ENCODE results near the gene GRM4.
A peak's percentile ranks its signal among the peaks of the same experiment; 100 is the strongest.

GRM4 gene

DNA sequence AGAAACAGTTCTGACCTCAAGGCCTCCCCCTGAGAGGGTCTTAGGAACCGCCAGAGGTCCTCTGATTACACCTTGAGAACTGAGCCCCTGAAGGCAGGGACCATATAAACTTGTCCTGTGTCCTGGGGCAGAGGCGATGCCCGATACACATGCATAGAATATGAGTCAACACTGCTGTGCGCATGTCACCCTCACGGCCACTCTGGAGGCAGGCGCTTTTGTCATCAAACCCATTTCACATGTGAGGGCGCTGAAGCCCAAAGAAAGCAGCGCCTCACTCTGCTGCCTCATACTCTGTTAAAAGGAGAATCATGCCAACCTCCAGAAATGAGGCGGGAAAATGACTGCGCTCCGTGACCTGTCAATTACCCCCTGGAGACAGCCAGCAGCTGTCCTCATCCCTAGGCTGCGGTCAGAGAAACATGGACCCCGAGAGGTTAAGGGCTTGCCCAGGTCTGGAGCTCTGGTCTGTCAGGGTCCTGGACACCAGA, 158.3 kb downstream of the GRM4 start:
- TF ChIP-seq, protein P1, sequence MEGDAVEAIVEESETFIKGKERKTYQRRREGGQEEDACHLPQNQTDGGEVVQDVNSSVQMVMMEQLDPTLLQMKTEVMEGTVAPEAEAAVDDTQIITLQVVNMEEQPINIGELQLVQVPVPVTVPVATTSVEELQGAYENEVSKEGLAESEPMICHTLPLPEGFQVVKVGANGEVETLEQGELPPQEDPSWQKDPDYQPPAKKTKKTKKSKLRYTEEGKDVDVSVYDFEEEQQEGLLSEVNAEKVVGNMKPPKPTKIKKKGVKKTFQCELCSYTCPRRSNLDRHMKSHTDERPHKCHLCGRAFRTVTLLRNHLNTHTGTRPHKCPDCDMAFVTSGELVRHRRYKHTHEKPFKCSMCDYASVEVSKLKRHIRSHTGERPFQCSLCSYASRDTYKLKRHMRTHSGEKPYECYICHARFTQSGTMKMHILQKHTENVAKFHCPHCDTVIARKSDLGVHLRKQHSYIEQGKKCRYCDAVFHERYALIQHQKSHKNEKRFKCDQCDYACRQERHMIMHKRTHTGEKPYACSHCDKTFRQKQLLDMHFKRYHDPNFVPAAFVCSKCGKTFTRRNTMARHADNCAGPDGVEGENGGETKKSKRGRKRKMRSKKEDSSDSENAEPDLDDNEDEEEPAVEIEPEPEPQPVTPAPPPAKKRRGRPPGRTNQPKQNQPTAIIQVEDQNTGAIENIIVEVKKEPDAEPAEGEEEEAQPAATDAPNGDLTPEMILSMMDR (IDR thresholded peaks at IDR 0.05; ENCODE audit: low read depth, low read length) = no peak
- TF ChIP-seq, protein P2, sequence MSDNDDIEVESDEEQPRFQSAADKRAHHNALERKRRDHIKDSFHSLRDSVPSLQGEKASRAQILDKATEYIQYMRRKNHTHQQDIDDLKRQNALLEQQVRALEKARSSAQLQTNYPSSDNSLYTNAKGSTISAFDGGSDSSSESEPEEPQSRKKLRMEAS (IDR thresholded peaks at IDR 0.05; ENCODE audit: low read depth, low read length) = no peak
- TF ChIP-seq MYC (IDR thresholded peaks at IDR 0.05; ENCODE audit: low read depth, low read length) (no peak), POLR2A (IDR thresholded peaks at IDR 0.05; ENCODE audit: extremely low read depth, insufficient read length) (no peak)
- no peak overlapping the region for H3K4me3 ChIP-seq (ENCODE audit: low read depth, low read length)
- DNase-seq (ENCODE audit: low read depth) = no peak

DNA sequence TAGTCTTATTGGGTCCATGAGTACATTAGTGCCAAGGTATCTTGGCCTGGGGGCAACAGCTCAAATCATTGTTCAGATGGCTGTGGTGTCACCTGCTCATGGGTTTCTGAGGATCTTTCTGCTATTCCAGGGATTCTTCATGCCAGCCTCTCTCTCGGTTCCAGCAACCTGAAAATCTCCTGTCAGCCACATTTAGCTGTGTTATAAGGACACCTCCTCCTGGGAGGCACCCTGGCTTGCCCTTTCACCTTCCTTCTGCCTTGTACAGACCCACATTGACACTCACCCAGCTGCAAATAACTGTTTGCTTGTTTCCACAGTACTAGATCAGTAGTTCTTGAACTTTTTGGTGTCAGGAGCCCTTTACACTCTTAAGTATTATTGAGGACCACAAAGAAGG, 159.9 kb downstream of the GRM4 start:
- no peak overlapping the region for H3K4me3 ChIP-seq (ENCODE audit: low read depth, low read length)
- no peak for DNase-seq (ENCODE audit: low read depth)
- no peak for TF ChIP-seq MYC (IDR thresholded peaks at IDR 0.05; ENCODE audit: low read depth, low read length)
- TF ChIP-seq, protein P1 (IDR thresholded peaks at IDR 0.05; ENCODE audit: low read depth, low read length) = no peak
- TF ChIP-seq, protein P2 (IDR thresholded peaks at IDR 0.05; ENCODE audit: low read depth, low read length) = no peak
- TF ChIP-seq POLR2A (IDR thresholded peaks at IDR 0.05; ENCODE audit: extremely low read depth, insufficient read length) = no peak

DNA sequence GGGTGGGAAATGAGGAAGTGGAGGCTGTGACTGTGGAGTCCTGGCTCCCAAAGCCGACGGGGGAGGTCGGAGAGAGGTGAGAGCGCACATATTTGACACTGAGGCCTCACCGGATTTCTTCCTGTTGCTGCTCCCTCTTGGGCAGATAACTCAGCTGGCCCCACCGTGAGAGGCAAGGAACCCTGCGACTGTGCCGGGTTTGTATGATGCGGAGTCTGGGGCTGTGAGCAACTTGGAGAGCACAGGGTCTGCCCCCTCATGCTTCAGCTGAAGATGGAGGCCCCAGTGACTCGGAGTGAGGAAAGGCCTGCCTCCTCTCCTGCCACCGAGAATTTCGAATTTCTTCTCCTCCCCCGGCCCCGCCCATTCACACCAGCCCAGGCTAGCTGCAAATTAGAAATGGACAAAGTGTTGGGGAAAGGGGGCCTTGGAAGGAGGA, 160.6 kb downstream of the GRM4 start:
- no peak for DNase-seq (ENCODE audit: low read depth)
- H3K4me3 ChIP-seq (ENCODE audit: low read depth, low read length) = no peak overlapping the region
- TF ChIP-seq, protein P1 (IDR thresholded peaks at IDR 0.05; ENCODE audit: low read depth, low read length) = no peak
- no peak for TF ChIP-seq POLR2A (IDR thresholded peaks at IDR 0.05; ENCODE audit: extremely low read depth, insufficient read length)
- TF ChIP-seq, protein P2 (IDR thresholded peaks at IDR 0.05; ENCODE audit: low read depth, low read length) = no peak
- no peak for TF ChIP-seq MYC (IDR thresholded peaks at IDR 0.05; ENCODE audit: low read depth, low read length)

DNA sequence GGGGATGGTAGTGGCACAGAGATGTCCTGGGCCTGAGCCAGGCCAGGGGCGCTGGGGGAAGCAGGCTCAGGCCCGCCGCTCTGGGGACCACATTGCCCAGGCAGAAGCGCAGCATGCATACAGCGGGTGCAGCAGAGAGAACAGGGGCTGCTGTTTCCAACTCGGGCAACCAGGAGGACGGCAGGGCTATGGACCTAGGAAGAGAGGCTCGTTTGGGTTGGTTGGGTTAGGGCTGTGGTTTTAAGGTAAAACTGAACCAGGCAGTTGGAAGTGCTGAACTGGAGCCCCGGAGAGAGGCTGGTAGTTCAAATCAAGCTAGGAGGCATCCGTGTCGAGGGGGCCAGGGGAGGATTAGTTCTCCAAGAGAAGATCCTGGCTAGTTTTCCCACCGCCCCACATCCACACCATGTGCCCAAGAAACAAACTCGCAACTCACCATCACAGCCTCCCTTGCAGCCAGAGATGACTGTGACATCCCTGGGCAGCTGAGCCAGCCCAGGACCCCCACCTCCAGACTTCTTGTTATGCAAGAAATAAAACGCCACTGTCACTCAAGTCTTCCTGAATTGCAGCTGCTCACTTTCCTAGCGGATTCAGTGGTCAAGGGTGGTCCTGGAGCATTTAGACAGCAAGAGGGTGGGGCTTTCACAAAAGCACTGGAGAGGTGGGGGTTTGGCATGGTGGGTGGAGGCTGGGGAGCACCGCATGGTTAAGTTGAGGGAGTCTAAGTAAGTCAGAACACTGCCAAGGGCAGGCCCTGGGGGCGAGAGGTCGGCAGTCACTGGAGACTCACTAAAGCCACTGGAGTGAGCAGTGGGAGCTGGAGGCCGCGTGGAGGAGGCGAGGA, 161.2 kb downstream of the GRM4 start:
- TF ChIP-seq, protein P2 (IDR thresholded peaks at IDR 0.05; ENCODE audit: low read depth, low read length) = no peak
- TF ChIP-seq MYC (IDR thresholded peaks at IDR 0.05; ENCODE audit: low read depth, low read length) = no peak
- no peak for TF ChIP-seq POLR2A (IDR thresholded peaks at IDR 0.05; ENCODE audit: extremely low read depth, insufficient read length)
- TF ChIP-seq, protein P1 (IDR thresholded peaks at IDR 0.05; ENCODE audit: low read depth, low read length) = no peak
- H3K4me3 ChIP-seq (ENCODE audit: low read depth, low read length) = no peak overlapping the region
- DNase-seq (ENCODE audit: low read depth) = peak; percentile 31

DNA sequence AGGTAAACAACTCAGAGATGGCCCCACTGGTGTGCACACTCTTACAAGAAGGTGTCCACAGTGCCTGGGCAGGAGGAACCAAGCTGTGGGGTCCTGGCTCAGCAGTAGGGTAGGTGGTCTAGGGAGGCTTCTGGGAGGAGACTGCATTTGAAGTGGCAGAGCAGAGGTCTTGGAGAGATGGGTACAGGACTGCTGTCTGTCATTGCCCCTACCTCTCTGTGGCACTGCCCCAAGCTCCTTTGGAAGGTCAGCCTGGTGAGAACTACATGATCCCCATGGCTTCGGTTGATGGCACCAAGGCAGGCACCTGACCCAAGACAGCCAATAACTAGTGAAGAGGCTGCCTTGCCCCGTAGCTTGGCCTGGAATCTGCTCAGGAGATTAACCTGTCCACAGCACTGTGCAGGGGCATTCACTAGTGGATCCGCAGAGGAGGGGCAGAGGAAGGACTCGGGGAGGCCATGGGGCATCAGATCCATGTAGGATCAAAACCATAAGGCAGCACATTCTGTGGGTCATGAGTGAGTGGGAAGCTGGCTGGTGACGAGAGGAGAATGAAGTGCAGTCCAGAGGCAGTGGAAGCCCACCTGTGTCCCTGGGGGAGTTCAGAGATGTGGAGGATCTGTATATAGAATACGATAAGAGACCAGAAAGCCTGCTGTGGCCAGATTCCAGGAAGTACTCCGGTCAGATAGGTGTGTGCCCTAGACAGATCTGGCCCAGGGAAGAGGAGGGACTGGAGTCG, 162.0 kb downstream of the GRM4 start:
- TF ChIP-seq POLR2A (IDR thresholded peaks at IDR 0.05; ENCODE audit: extremely low read depth, insufficient read length) (no peak), MYC (IDR thresholded peaks at IDR 0.05; ENCODE audit: low read depth, low read length) (no peak)
- TF ChIP-seq, protein P1 (IDR thresholded peaks at IDR 0.05; ENCODE audit: low read depth, low read length) = no peak
- TF ChIP-seq, protein P2 (IDR thresholded peaks at IDR 0.05; ENCODE audit: low read depth, low read length) = no peak
- DNase-seq (ENCODE audit: low read depth) = no peak
- H3K4me3 ChIP-seq (ENCODE audit: low read depth, low read length) = no peak overlapping the region

Measured in NB4 (cell line).